ENCODE data around the gene GFRA4.

Gene GFRA4

DNA sequence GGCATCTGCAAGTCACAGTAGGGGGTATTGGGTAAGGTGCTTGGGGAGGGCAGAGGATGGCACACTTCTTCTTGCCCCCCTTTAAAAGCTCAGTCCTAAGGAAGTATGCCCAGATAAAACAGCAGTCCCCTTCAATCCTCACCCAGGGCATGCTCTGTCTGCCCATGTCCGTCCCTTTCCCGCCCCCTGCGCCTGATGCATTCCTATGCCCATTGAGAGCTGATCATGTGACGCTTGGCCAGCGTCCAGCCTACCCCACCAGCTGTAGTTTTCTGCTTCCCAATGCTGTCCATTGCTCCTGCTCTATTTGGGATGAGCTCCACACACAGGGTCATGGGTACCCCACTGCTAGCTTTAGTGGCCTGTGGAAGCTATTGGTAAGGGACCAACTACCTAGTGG, 40.9 kb upstream of the GFRA4 start:
- H2AFZ ChIP-seq (ENCODE audit: low read length): no peak overlapping the region
- no peaks in the 10 kb centered on the region for H3K79me2 ChIP-seq (ENCODE audit: low read length)
- no peak overlapping the region for H3K27ac ChIP-seq (ENCODE audit: low read length)
- no peak for DNase-seq
- H3K9ac ChIP-seq (ENCODE audit: low read length): no peak overlapping the region
- H3K9me2 ChIP-seq (replicated peaks; ENCODE audit: insufficient read depth, low read length): no peaks in the 10 kb centered on the region
- no peak overlapping the region for H3K4me2 ChIP-seq (ENCODE audit: low read depth, low read length)
- no peaks in the 10 kb centered on the region for H3F3A ChIP-seq (ENCODE audit: insufficient read depth, low read length)
- no peaks in the 10 kb centered on the region for H4K20me1 ChIP-seq (ENCODE audit: insufficient read depth, low read length)
- H3K4me3 ChIP-seq (ENCODE audit: low read length): no peak overlapping the region
- H3K36me3 ChIP-seq (replicated peaks; ENCODE audit: insufficient read depth, low read length): no peaks in the 10 kb centered on the region
- TF ChIP-seq EZH2 (optimal IDR thresholded peaks at IDR 0.05; ENCODE audit: low read depth, low read length) (no peak), CTCF (IDR thresholded peaks at IDR 0.05; ENCODE audit: low read length) (no peak), EZH2phosphoT487 (IDR thresholded peaks at IDR 0.05; ENCODE audit: low read length) (no peak)
- H3K4me1 ChIP-seq (ENCODE audit: low read length): no peaks in the 10 kb centered on the region
- no peaks in the 10 kb centered on the region for H3K9me3 ChIP-seq (replicated peaks; ENCODE audit: insufficient read depth, low read length)
- H3K27me3 ChIP-seq (replicated peaks; ENCODE audit: insufficient read depth, low read length): peaks cover 7% of the 10 kb centered on the region

DNA sequence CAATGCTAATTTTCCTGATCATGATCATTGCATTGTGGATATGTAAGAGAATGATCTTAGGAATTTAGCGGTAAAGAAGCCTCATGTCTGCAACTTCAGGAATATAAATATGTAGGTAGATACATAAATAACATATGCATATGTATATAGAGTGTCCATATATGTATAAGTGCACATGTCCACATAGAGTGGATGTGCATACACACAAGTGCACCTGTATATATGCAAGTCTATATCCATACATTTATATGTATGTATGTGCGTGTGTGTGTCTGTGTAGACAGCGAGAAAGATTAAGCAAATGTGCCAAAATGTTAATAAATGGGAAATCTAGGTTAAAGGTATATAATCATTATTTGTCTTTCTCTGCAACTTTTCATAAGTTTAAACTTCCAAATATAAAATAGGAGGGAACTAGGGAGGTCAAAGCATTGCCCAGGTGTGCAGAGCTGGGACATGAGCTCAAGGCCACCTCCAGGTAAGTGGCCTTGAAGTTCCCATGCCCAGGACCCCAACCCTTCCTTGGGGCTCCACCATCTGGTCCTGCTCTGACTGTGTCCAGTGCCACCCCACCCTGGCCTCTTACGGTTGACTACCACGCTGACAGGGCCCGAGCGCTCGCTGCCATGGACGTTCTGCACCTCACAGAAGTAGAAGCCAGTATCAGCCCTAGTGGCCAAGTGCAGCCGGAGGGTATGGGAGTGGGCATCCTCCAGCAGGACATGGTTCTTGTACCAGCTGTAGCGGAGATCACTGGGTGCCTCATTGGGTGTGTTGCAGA, 39.6 kb upstream of the GFRA4 start:
- H3K4me1 ChIP-seq (ENCODE audit: low read length): no peaks in the 10 kb centered on the region
- no peaks in the 10 kb centered on the region for H3K9me3 ChIP-seq (replicated peaks; ENCODE audit: insufficient read depth, low read length)
- H3K79me2 ChIP-seq (ENCODE audit: low read length): no peaks in the 10 kb centered on the region
- no peaks in the 10 kb centered on the region for H3K9me2 ChIP-seq (replicated peaks; ENCODE audit: insufficient read depth, low read length)
- H3K36me3 ChIP-seq (replicated peaks; ENCODE audit: insufficient read depth, low read length): no peaks in the 10 kb centered on the region
- H3K27me3 ChIP-seq (replicated peaks; ENCODE audit: insufficient read depth, low read length): peaks cover 19% of the 10 kb centered on the region
- no peak for DNase-seq
- H4K20me1 ChIP-seq (ENCODE audit: insufficient read depth, low read length): no peaks in the 10 kb centered on the region
- no peak overlapping the region for H2AFZ ChIP-seq (ENCODE audit: low read length)
- H3F3A ChIP-seq (ENCODE audit: insufficient read depth, low read length): no peaks in the 10 kb centered on the region
- H3K4me2 ChIP-seq (ENCODE audit: low read depth, low read length): no peak overlapping the region
- no peak overlapping the region for H3K9ac ChIP-seq (ENCODE audit: low read length)
- no peak overlapping the region for H3K4me3 ChIP-seq (ENCODE audit: low read length)
- no peak overlapping the region for H3K27ac ChIP-seq (ENCODE audit: low read length)
- no peak for TF ChIP-seq CTCF (IDR thresholded peaks at IDR 0.05; ENCODE audit: low read length)
- no peak for TF ChIP-seq EZH2phosphoT487 (IDR thresholded peaks at IDR 0.05; ENCODE audit: low read length)
- TF ChIP-seq EZH2 (optimal IDR thresholded peaks at IDR 0.05; ENCODE audit: low read depth, low read length): no peak

GRCh38 chr20:3701061-3701998, 38.1 kb upstream of the GFRA4 start:
- Histone ChIP-seq H3K27me3 (replicated peaks; ENCODE audit: insufficient read depth, low read length) (peaks cover 27% of the 10 kb centered on the region), H3K79me2 (ENCODE audit: low read length) (no peaks in the 10 kb centered on the region), H3K27ac (ENCODE audit: low read length) (no peak overlapping the region), H4K20me1 (ENCODE audit: insufficient read depth, low read length) (no peaks in the 10 kb centered on the region), H3F3A (ENCODE audit: insufficient read depth, low read length) (no peaks in the 10 kb centered on the region), H3K9me2 (replicated peaks; ENCODE audit: insufficient read depth, low read length) (no peaks in the 10 kb centered on the region), H3K4me2 (ENCODE audit: low read depth, low read length) (no peak overlapping the region), H3K4me1 (ENCODE audit: low read length) (no peaks in the 10 kb centered on the region), H3K9ac (ENCODE audit: low read length) (no peak overlapping the region), H3K4me3 (ENCODE audit: low read length) (no peak overlapping the region), H3K9me3 (replicated peaks; ENCODE audit: insufficient read depth, low read length) (no peaks in the 10 kb centered on the region), H2AFZ (ENCODE audit: low read length) (no peak overlapping the region), H3K36me3 (replicated peaks; ENCODE audit: insufficient read depth, low read length) (no peaks in the 10 kb centered on the region)
- no peak for DNase-seq
- no peak for TF ChIP-seq CTCF (IDR thresholded peaks at IDR 0.05; ENCODE audit: low read length)
- no peak for TF ChIP-seq EZH2 (optimal IDR thresholded peaks at IDR 0.05; ENCODE audit: low read depth, low read length)
- no peak for TF ChIP-seq EZH2phosphoT487 (IDR thresholded peaks at IDR 0.05; ENCODE audit: low read length)

Data from MM.1S (cell line).